A204.1 (cell line): ENCODE results near the gene CLEC5A.
"Not testable (repeated sequence)": the region's sequence is repeated elsewhere in the genome, so short reads cannot be mapped to it uniquely, and the experiment has no call there.

Experiments used
- FAIRE-seq: peaks from 2 replicates; lab custom pipeline; 2012; peaks lifted over from hg19 to GRCh38; lab: Jason Lieb, UNC

CLEC5A gene

GRCh38 chr7:141945356-141945755, 1.4 kb downstream of the CLEC5A start:
- no peak for FAIRE-seq

- FAIRE-seq = no peak
Observed at GRCh38 chr7:141944811-141945210, 2.0 kb downstream of the CLEC5A start.

- FAIRE-seq = no peak
Observed at GRCh38 chr7:141943846-141944245, 2.9 kb downstream of the CLEC5A start.

GRCh38 chr7:141941075-141941474, 5.7 kb downstream of the CLEC5A start:
- peak; percentile 74 for FAIRE-seq

GRCh38 chr7:141930211-141930610, 16.6 kb downstream of the CLEC5A start:
- no peak for FAIRE-seq

GRCh38 chr7:141928845-141929195, 18.0 kb downstream of the CLEC5A start:
- FAIRE-seq = no peak

GRCh38 chr7:141928146-141928844, 18.5 kb downstream of the CLEC5A start:
- no peak for FAIRE-seq

- no peak for FAIRE-seq
Observed at GRCh38 chr7:141920281-141920680, 26.5 kb downstream of the CLEC5A start.

GRCh38 chr7:141916099-141916498, 30.7 kb downstream of the CLEC5A start, which contains the start of gene OR9A4:
Gene OR9A4, plus strand, starts transcription at chr7:141916399. Its CDS starts 2,477 bp downstream, at chr7:141918876.
- no peak for FAIRE-seq

- no peak for FAIRE-seq
Observed at GRCh38 chr7:141915565-141915964, 31.2 kb downstream of the CLEC5A start.

GRCh38 chr7:141911391-141911790, 35.4 kb downstream of the CLEC5A start:
- no peak for FAIRE-seq

GRCh38 chr7:141906285-141906684, 40.5 kb downstream of the CLEC5A start:
- FAIRE-seq = no peak

GRCh38 chr7:141899366-141899765, 47.4 kb downstream of the CLEC5A start:
- not testable (repeated sequence) for FAIRE-seq

GRCh38 chr7:141891336-141891735, 55.4 kb downstream of the CLEC5A start:
- no peak for FAIRE-seq

GRCh38 chr7:141889321-141889720, 57.5 kb downstream of the CLEC5A start:
- FAIRE-seq = no peak

- no peak for FAIRE-seq
Observed at GRCh38 chr7:141884539-141885225, 62.1 kb downstream of the CLEC5A start.

- FAIRE-seq = no peak
Observed at GRCh38 chr7:141880960-141881359, 65.8 kb downstream of the CLEC5A start.

GRCh38 chr7:141877365-141877764, 69.4 kb downstream of the CLEC5A start:
- FAIRE-seq = no peak
